Measurements from ENCODE around the gene CEACAM18.

GRCh38 chr19:51539821-51540366 lies 61.6 kb downstream of the CEACAM18 start:
- TF ChIP-seq SP2 (IDR thresholded peaks at IDR 0.05; ENCODE audit: low read length) = no peak
- no peak for TF ChIP-seq CTCF (IDR thresholded peaks at IDR 0.05; ENCODE audit: control extremely low read depth in 1 of 3, insufficient read depth in 1 of 3, low read depth in 1 of 3, low read length in 3 of 3)
- TF ChIP-seq POLR2AphosphoS5 (IDR thresholded peaks at IDR 0.05; ENCODE audit: low read depth, low read length) = no peak
- no peak for TF ChIP-seq CHD2 (IDR thresholded peaks at IDR 0.05; ENCODE audit: low read length)

All from H1 (cell line).